Stomach smooth muscle (tissue), 2 donors: ENCODE results near the gene ATAD5.
"Not testable (repeated sequence)": the region's sequence is repeated elsewhere in the genome, so short reads cannot be mapped to it uniquely, and the experiment has no call there.

Experiments
- H3K27ac ChIP-seq: one replicate; pipeline ENCODE4 v1.7.0; 2013; ENCODE audit warnings: mild to moderate bottlenecking, low read length, inconsistent platforms
- H3K27me3 ChIP-seq, 2 donors: one replicate each; pipeline ENCODE4 v1.7.0; 2013; ENCODE audit warnings: low read length in 2 of 2; ENCODE audit not compliant: insufficient read depth in 2 of 2, control insufficient read depth in 1 of 2
- H3K36me3 ChIP-seq, 2 donors: one replicate each; pipeline ENCODE4 v1.7.0; 2013; ENCODE audit warnings: low read length in 2 of 2; ENCODE audit not compliant: control insufficient read depth in 2 of 2, insufficient read depth in 2 of 2
- H3K4me1 ChIP-seq: one replicate; pipeline ENCODE4 v1.7.0; 2013; ENCODE audit warnings: low read length; ENCODE audit not compliant: control insufficient read depth, insufficient read depth
- H3K4me3 ChIP-seq, 2 donors: one replicate each; pipeline ENCODE4 v1.7.0; 2013; ENCODE audit warnings: low read length in 2 of 2
- H3K9ac ChIP-seq, 2 donors: one replicate each; pipeline ENCODE4 v1.7.0; 2013; ENCODE audit warnings: low read length in 2 of 2, mild to moderate bottlenecking in 1 of 2
- H3K9me3 ChIP-seq, 2 donors: one replicate each; pipeline ENCODE4 v1.7.0; 2013; ENCODE audit warnings: low read length in 2 of 2; ENCODE audit not compliant: control insufficient read depth in 2 of 2
- donor health status: healthy.
- donor health status: Pancreatic carcinoma.

ATAD5 gene

GRCh38 chr17:30928584-30928983 lies 96.8 kb downstream of the ATAD5 start:
- Histone ChIP-seq H3K9ac (no peak overlapping the region), H3K27ac (no peak overlapping the region), H3K36me3 (no peaks in the 10 kb centered on the region), H3K9me3 (no peaks in the 10 kb centered on the region), H3K4me3 (no peak overlapping the region), H3K27me3 (peaks cover 4 to 9% of the 10 kb centered on the region in 2 donors), H3K4me1 (no peaks in the 10 kb centered on the region)

- H3K4me1 ChIP-seq = no peaks in the 10 kb centered on the region
- H3K4me3 ChIP-seq = no peak overlapping the region
- H3K9ac ChIP-seq = no peak overlapping the region
- H3K27ac ChIP-seq = no peak overlapping the region
- no peaks in the 10 kb centered on the region for H3K9me3 ChIP-seq
- peaks cover 4 to 9% of the 10 kb centered on the region in 2 donors for H3K27me3 ChIP-seq
- no peaks in the 10 kb centered on the region for H3K36me3 ChIP-seq
Measured at GRCh38 chr17:30929081-30929633, 97.4 kb downstream of the ATAD5 start.

- H3K4me1 ChIP-seq, H3K27me3 ChIP-seq, H3K4me3 ChIP-seq, H3K36me3 ChIP-seq, H3K27ac ChIP-seq, H3K9ac ChIP-seq, H3K9me3 ChIP-seq: not testable (repeated sequence)
Measured at GRCh38 chr17:30929861-30930260, 98.1 kb downstream of the ATAD5 start.

GRCh38 chr17:30930495-30930894 lies 98.7 kb downstream of the ATAD5 start:
- Histone ChIP-seq H3K9me3 (no peaks in the 10 kb centered on the region), H3K9ac (no peak overlapping the region), H3K4me3 (no peak overlapping the region), H3K27ac (no peak overlapping the region), H3K4me1 (no peaks in the 10 kb centered on the region), H3K36me3 (no peaks in the 10 kb centered on the region), H3K27me3 (peaks cover 0 to 9% of the 10 kb centered on the region in 2 donors)

GRCh38 chr17:30931582-30931981 lies 99.8 kb downstream of the ATAD5 start:
- H3K27me3 ChIP-seq, H3K4me1 ChIP-seq, H3K36me3 ChIP-seq, H3K4me3 ChIP-seq, H3K9me3 ChIP-seq, H3K9ac ChIP-seq, H3K27ac ChIP-seq: not testable (repeated sequence)

- Histone ChIP-seq H3K4me1 (no peaks in the 10 kb centered on the region), H3K9me3 (no peaks in the 10 kb centered on the region), H3K27me3 (no peaks in the 10 kb centered on the region), H3K36me3 (no peaks in the 10 kb centered on the region), H3K9ac (no peak overlapping the region), H3K4me3 (no peak overlapping the region), H3K27ac (no peak overlapping the region)
Measured at GRCh38 chr17:30933966-30934365, 102.2 kb downstream of the ATAD5 start.

GRCh38 chr17:30939051-30939689 lies 107.4 kb downstream of the ATAD5 start:
- no peak overlapping the region for H3K4me3 ChIP-seq
- H3K4me1 ChIP-seq = no peaks in the 10 kb centered on the region
- no peaks in the 10 kb centered on the region for H3K27me3 ChIP-seq
- no peaks in the 10 kb centered on the region for H3K9me3 ChIP-seq
- no peaks in the 10 kb centered on the region for H3K36me3 ChIP-seq
- no peak overlapping the region for H3K9ac ChIP-seq
- H3K27ac ChIP-seq = no peak overlapping the region

- Histone ChIP-seq H3K4me3 (no peak overlapping the region), H3K9me3 (no peaks in the 10 kb centered on the region), H3K27ac (no peak overlapping the region), H3K27me3 (no peaks in the 10 kb centered on the region), H3K9ac (no peak overlapping the region), H3K36me3 (no peaks in the 10 kb centered on the region), H3K4me1 (no peaks in the 10 kb centered on the region)
Measured at GRCh38 chr17:30942308-30943079, 110.7 kb downstream of the ATAD5 start.
